Effector memory CD4-positive, alpha-beta T cell (primary cell): Measurements from ENCODE around the gene SIN3A.
A peak's percentile ranks its signal among the peaks of the same experiment; 100 is the strongest.
"Not testable (repeated sequence)": the region's sequence is repeated elsewhere in the genome, so short reads cannot be mapped to it uniquely, and the experiment has no call there.

Experiments
- DNase-seq, 3 donors: peaks; one replicate each; pipeline ENCODE4 v3.0.0-alpha.2; 2020
- H3K27ac ChIP-seq: 2 replicates; pipeline ENCODE4 v1.7.0; 2013; ENCODE audit warnings: mild to moderate bottlenecking, low read length, moderate library complexity; ENCODE audit not compliant: insufficient read depth, poor library complexity, severe bottlenecking
- H3K27me3 ChIP-seq: replicated peaks from 2 replicates; pipeline ENCODE4 v1.7.0; 2013; ENCODE audit warnings: mild to moderate bottlenecking, low read length; ENCODE audit not compliant: insufficient read depth, control insufficient read depth, poor library complexity, severe bottlenecking
- H3K36me3 ChIP-seq: 2 replicates; pipeline ENCODE4 v1.7.0; 2013; ENCODE audit warnings: mild to moderate bottlenecking, low read length, moderate library complexity; ENCODE audit not compliant: control insufficient read depth, insufficient read depth
- H3K4me1 ChIP-seq: 2 replicates; pipeline ENCODE4 v1.7.0; 2013; ENCODE audit warnings: low read length, mild to moderate bottlenecking; ENCODE audit not compliant: control insufficient read depth, insufficient read depth, poor library complexity, severe bottlenecking
- H3K4me3 ChIP-seq: 2 replicates; pipeline ENCODE4 v1.7.0; 2013; ENCODE audit warnings: low read length, low read depth, mild to moderate bottlenecking; ENCODE audit not compliant: insufficient read depth, poor library complexity, severe bottlenecking
- H3K9me3 ChIP-seq: 2 replicates; pipeline ENCODE4 v1.7.0; 2013; ENCODE audit warnings: mild to moderate bottlenecking, low read length, moderate library complexity; ENCODE audit not compliant: control insufficient read depth

Gene SIN3A

DNA sequence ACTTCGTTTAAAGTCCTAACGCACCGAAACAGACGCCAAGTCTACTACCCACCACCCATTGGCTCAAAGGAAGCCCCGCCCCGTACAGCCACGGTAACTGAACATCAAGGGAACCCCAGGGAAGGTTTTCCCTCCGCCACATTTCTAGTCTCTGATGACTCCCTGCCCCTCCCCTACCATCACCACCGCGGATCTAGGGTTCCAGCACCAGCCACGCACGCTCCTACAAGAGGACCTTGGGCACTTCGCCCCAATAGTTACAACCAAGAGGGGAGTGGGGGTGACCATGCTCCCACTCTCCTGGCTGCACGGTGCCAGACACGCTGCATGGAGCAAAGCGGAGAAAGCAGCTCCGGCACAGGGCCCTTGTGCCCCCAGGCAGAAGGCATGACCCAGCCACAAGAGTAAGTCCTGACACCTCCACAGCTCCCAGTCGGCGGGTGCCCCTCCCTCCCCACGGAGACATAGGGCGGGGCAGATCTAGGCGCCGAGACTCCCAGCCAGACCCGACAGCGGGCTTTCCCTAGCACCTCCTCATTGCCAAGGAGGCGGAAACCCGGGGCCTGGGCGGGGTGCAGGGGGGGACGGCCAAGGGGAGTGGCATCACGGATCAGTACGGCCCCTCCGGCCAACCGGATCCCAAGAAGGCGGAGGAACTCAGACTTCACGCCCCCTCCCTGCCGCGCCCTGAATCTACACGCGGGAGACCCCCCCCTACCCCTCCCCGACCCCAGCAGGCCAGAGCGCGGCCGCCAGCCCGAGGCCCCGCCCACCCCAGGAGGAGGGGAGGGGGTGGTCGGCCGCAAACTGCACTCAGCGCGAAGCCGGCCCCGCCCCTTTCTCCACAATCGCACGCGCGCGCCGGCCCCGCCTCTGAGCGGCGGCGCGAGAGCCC lies 936 bp downstream of the SIN3A start:
- no peaks in the 10 kb centered on the region for H3K27me3 ChIP-seq
- no peaks in the 10 kb centered on the region for H3K9me3 ChIP-seq
- no peaks in the 10 kb centered on the region for H3K36me3 ChIP-seq
- H3K4me3 ChIP-seq, result peak overlapping the region; percentile 84
- peaks cover 24% of the 10 kb centered on the region for H3K4me1 ChIP-seq
- H3K27ac ChIP-seq, result peak overlapping the region; percentile 99
- peak; percentile 98 for DNase-seq

DNA sequence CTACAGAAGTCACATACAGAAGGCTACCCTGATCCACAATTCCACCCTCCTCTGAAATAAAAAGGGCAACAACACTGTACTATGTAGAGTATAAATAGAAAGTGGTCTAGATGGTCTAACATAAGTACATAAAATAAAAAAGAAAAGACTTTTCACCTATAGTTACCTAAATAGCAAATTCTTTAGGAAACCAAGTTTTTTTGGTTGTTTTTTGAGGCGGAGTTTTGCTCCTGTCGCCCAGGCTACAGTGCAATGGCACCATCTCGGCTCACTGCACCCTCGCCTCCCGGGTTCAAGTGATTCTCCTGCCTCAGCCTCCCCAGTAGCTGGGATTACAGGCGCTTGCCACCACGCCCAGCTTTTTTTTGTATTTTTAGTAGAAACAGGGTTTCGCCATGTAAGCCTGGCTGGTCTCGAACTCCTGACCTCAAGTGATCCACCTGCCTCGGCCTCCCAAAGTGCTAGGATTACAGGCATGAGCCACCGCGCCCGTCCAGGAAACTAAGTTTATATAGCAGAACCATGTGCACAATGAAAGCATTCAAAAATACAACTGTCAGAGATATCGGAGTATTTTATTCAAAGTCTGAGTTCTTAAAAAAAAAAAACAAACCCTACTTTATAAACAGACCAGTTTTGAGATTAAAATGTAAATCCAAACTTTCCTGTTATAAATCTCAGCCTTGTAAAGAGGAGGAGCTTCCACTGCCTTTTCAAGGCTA lies 1.7 kb downstream of the SIN3A start:
- Histone ChIP-seq H3K27me3 (no peaks in the 10 kb centered on the region), H3K4me3 (peak overlapping the region; percentile 84), H3K4me1 (peaks cover 31% of the 10 kb centered on the region), H3K36me3 (no peaks in the 10 kb centered on the region), H3K9me3 (no peaks in the 10 kb centered on the region), H3K27ac (peak overlapping the region; percentile 99)
- DNase-seq, result no peak

DNA sequence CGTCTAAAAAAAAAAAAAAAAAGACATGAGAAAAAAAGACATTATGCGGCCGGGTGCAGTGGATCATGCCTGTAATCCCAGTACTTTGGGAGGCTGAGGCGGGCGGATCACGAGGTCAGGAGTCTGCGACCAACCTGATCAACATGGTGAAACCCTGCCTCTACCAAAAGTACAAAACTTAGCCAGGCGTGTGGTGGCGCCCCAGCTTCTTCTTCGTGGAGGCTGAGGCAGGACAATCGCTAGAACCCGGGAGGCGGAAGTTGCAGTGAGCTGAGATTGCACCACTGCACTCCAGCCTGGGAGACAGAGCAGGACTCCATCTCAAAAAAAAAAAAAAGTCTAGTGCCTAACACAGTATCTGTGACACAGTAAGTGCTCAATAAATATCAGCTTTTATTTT lies 3.3 kb downstream of the SIN3A start:
- H3K4me3 ChIP-seq, result not testable (repeated sequence)

DNA sequence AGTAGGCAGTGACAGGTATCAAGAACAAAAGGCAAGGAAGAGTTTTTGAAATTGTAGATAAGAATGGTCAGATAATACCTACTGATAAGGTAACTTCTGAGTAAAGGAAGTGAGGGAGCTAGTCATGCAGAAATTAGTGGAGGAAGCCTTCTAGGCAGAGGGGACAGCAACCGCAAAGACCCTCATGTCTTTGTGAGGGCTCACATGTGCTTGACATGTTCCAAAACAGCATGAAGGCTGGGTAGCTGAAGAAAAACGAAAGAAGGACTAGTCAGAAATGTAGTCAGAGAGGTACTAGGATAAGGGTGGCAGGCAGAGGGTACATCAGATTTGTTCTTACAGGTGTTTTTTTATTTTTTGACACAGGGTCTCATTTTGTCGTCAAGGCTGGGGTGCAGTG lies 5.3 kb downstream of the SIN3A start:
- H3K4me1 ChIP-seq, result peaks cover 28% of the 10 kb centered on the region
- no peaks in the 10 kb centered on the region for H3K9me3 ChIP-seq
- peak overlapping the region; percentile 6 for H3K27ac ChIP-seq
- H3K4me3 ChIP-seq, result no peak overlapping the region
- no peaks in the 10 kb centered on the region for H3K36me3 ChIP-seq
- no peaks in the 10 kb centered on the region for H3K27me3 ChIP-seq
- DNase-seq, result no peak

More for the DNA sequence above, 3.3 kb downstream of the SIN3A start:
- H3K36me3 ChIP-seq, DNase-seq, H3K27ac ChIP-seq, H3K27me3 ChIP-seq, H3K9me3 ChIP-seq: not testable (repeated sequence)
- peaks cover 36% of the 10 kb centered on the region for H3K4me1 ChIP-seq

DNA sequence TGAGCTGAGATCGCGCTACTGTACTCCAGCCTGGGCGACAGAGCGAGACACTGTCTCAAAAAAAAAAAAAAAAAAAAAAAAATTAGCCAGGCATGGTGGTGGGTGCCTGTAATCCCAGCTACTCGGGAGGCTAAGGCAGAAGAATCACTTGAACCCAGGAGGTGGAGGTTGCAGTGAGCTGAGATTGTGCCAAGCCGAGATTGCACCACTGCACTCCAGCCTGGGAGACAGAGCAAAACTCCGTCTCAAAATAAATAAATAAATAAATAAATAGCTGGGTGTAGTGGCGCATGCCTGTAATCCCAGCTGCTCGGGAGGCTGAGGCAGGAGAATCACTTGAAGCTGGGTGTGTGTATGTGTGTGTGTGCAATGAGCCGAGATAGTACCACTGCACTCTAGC lies 6.2 kb downstream of the SIN3A start:
- not testable (repeated sequence) for H3K36me3 ChIP-seq, H3K27me3 ChIP-seq, H3K27ac ChIP-seq, H3K4me3 ChIP-seq, H3K9me3 ChIP-seq, DNase-seq
- H3K4me1 ChIP-seq, result peaks cover 28% of the 10 kb centered on the region

DNA sequence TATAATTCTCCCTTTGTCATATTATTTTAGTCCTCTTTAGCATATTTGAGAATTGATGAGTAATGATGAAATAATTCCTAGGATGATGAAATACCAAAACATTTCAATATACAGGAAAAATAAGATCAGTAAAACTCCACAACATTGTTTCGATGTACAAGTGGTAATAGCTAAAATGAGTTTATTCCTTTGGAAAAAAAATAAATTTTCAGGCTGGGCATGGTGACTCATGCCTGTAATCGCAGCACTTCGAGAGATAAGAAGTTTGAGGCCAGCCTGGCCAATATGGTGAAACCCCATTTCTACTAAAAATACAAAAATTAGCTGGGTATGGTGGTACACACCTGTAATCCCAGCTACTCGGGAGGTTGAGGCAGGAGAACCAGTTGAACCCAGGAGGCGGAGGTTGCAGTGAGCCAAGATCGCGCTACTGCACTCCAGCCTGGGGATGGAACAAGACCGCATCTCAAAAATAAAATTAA lies 7.5 kb downstream of the SIN3A start:
- not testable (repeated sequence) for H3K27me3 ChIP-seq, H3K9me3 ChIP-seq, H3K36me3 ChIP-seq, H3K27ac ChIP-seq, H3K4me3 ChIP-seq, DNase-seq
- peaks cover 24% of the 10 kb centered on the region for H3K4me1 ChIP-seq

DNA sequence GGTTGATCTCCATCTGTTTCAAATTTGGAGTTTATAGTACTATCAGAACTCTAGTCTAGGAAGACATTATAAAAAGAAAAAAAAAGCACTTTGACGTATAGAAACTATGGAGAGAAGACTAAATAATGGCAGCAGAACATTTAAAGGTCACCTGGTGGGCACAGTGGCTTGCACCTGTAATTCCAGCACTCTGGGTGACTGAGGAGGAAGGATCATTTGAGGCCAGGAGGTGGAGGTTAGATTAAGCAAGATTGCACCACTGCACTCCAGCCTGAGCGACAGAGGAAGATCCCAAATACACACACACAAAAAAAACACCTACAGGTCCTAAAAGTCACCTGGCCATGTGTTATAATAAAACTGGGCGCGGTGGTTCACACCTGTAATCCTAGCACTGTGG lies 13.8 kb downstream of the SIN3A start:
- H3K9me3 ChIP-seq, result no peaks in the 10 kb centered on the region
- H3K4me3 ChIP-seq, result no peak overlapping the region
- peaks cover 2% of the 10 kb centered on the region for H3K4me1 ChIP-seq
- H3K27me3 ChIP-seq, result no peaks in the 10 kb centered on the region
- DNase-seq, result no peak
- H3K36me3 ChIP-seq, result peaks cover 8% of the 10 kb centered on the region
- H3K27ac ChIP-seq, result no peak overlapping the region

DNA sequence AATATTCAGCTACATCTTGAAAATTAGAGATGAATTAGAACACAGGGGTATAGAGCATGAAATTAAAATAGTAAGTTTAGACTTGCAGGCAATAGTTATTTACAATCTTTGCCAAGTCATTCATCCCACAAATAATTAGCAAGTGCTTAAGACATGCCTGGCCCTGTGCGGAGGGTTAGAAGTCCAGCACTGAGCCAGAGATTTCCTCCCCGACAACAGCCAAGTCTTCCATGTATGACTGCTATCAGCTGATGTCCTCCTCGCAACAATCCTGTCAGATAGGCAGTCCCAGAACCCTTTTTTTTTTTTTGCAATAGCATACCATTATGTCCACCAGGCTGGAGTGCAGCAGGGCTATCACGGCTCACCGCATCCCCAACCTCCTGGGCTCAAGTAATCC lies 14.6 kb downstream of the SIN3A start:
- H3K36me3 ChIP-seq, result peaks cover 8% of the 10 kb centered on the region
- no peaks in the 10 kb centered on the region for H3K27me3 ChIP-seq
- DNase-seq, result no peak
- H3K4me1 ChIP-seq, result peaks cover 6% of the 10 kb centered on the region
- no peak overlapping the region for H3K27ac ChIP-seq
- H3K4me3 ChIP-seq, result no peak overlapping the region
- no peaks in the 10 kb centered on the region for H3K9me3 ChIP-seq

DNA sequence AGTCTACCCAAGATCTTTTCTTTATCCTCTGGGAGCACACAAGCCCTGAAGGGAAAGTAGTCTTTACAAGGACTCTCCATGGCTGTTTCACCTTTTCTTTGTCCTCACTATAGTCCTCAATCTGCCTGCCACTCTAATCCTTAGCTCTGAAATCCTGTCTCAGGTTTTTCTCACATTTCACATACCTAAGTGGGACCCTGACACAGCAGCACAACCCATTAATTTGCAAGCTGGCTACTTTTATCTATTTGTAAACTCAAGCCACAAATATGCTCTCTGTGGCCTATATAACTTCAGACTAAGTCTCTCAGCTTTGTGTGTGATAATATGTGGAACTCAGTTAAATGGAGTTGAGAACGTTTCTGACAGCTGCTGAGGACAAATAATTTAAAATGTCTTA lies 19.8 kb downstream of the SIN3A start:
- H3K27ac ChIP-seq, result no peak overlapping the region
- no peak for DNase-seq
- H3K36me3 ChIP-seq, result peaks cover 18% of the 10 kb centered on the region
- H3K9me3 ChIP-seq, result no peaks in the 10 kb centered on the region
- peaks cover 12% of the 10 kb centered on the region for H3K4me1 ChIP-seq
- no peak overlapping the region for H3K4me3 ChIP-seq
- no peaks in the 10 kb centered on the region for H3K27me3 ChIP-seq

DNA sequence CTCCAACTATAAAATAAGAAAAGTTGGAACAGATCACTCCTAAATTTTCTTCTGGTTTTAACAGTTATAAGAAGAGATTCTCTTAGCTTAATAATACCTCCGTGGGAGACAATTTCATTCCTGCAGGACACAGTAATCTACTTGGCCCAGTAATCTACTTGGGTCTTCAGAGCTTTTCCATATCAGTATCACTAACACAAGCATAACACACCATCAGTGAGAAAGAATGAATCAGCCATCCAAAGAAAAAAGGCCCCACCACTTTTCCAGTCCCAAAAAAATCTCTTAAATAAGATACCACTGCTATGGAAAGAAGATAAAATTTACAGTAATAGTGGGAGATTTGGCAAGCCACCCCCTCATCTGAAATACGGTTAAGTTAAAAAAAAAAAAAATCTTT lies 20.2 kb downstream of the SIN3A start:
- Histone ChIP-seq H3K27me3 (no peaks in the 10 kb centered on the region), H3K4me1 (peaks cover 12% of the 10 kb centered on the region), H3K36me3 (peaks cover 20% of the 10 kb centered on the region), H3K9me3 (no peaks in the 10 kb centered on the region), H3K27ac (no peak overlapping the region), H3K4me3 (no peak overlapping the region)
- no peak for DNase-seq
